ENCODE data around the gene CARD14.

CARD14 gene

GRCh38 chr17:80201446-80201845 lies 31.6 kb downstream of the CARD14 start:
- H3K36me3 ChIP-seq (ENCODE audit: control insufficient read depth in 1 of 2, insufficient read depth in 2 of 2, low read length in 2 of 2), result no peaks in the 10 kb centered on the region
- H3K4me3 ChIP-seq (ENCODE audit: low read depth in 1 of 2, low read length in 2 of 2), result no peak overlapping the region

GRCh38 chr17:80202197-80202596 lies 32.4 kb downstream of the CARD14 start:
- Histone ChIP-seq H3K4me1 (ENCODE audit: control insufficient read depth in 1 of 2, insufficient read depth in 2 of 2, low read length in 2 of 2) (no peaks in the 10 kb centered on the region), H3K27me3 (ENCODE audit: low read depth, low read length) (no peaks in the 10 kb centered on the region), H3K27ac (ENCODE audit: low read length) (no peak overlapping the region), H3K36me3 (ENCODE audit: control insufficient read depth in 1 of 2, insufficient read depth in 2 of 2, low read length in 2 of 2) (no peaks in the 10 kb centered on the region), H3K4me3 (ENCODE audit: low read depth in 1 of 2, low read length in 2 of 2) (no peak overlapping the region), H3K9me3 (ENCODE audit: control insufficient read depth in 1 of 2, low read length in 2 of 2) (no peaks in the 10 kb centered on the region)

More at GRCh38 chr17:80201446-80201845, 31.6 kb downstream of the CARD14 start:
- H3K9me3 ChIP-seq (ENCODE audit: control insufficient read depth in 1 of 2, low read length in 2 of 2), result no peaks in the 10 kb centered on the region
- H3K27ac ChIP-seq (ENCODE audit: low read length), result no peak overlapping the region
- H3K27me3 ChIP-seq (ENCODE audit: low read depth, low read length), result no peaks in the 10 kb centered on the region
- no peaks in the 10 kb centered on the region for H3K4me1 ChIP-seq (ENCODE audit: control insufficient read depth in 1 of 2, insufficient read depth in 2 of 2, low read length in 2 of 2)

- Histone ChIP-seq H3K27ac (ENCODE audit: low read length) (no peak overlapping the region), H3K9me3 (ENCODE audit: control insufficient read depth in 1 of 2, low read length in 2 of 2) (no peaks in the 10 kb centered on the region), H3K4me1 (ENCODE audit: control insufficient read depth in 1 of 2, insufficient read depth in 2 of 2, low read length in 2 of 2) (no peaks in the 10 kb centered on the region), H3K4me3 (ENCODE audit: low read depth in 1 of 2, low read length in 2 of 2) (no peak overlapping the region), H3K36me3 (ENCODE audit: control insufficient read depth in 1 of 2, insufficient read depth in 2 of 2, low read length in 2 of 2) (peaks cover 0 to 6% of the 10 kb centered on the region in 2 donors), H3K27me3 (ENCODE audit: low read depth, low read length) (no peaks in the 10 kb centered on the region)
Measured at GRCh38 chr17:80203471-80203963, 33.7 kb downstream of the CARD14 start.

- H3K9me3 ChIP-seq (ENCODE audit: control insufficient read depth in 1 of 2, low read length in 2 of 2), result no peaks in the 10 kb centered on the region
- peaks cover 3 to 18% of the 10 kb centered on the region in 2 donors for H3K36me3 ChIP-seq (ENCODE audit: control insufficient read depth in 1 of 2, insufficient read depth in 2 of 2, low read length in 2 of 2)
- no peak overlapping the region for H3K4me3 ChIP-seq (ENCODE audit: low read depth in 1 of 2, low read length in 2 of 2)
- H3K27ac ChIP-seq (ENCODE audit: low read length), result no peak overlapping the region
- H3K4me1 ChIP-seq (ENCODE audit: control insufficient read depth in 1 of 2, insufficient read depth in 2 of 2, low read length in 2 of 2), result no peaks in the 10 kb centered on the region
- no peaks in the 10 kb centered on the region for H3K27me3 ChIP-seq (ENCODE audit: low read depth, low read length)
Measured at GRCh38 chr17:80204626-80205468, 35.0 kb downstream of the CARD14 start.

GRCh38 chr17:80205811-80206210 lies 36.0 kb downstream of the CARD14 start:
- H3K4me1 ChIP-seq (ENCODE audit: control insufficient read depth in 1 of 2, insufficient read depth in 2 of 2, low read length in 2 of 2), result no peaks in the 10 kb centered on the region
- H3K4me3 ChIP-seq (ENCODE audit: low read depth in 1 of 2, low read length in 2 of 2), result no peak overlapping the region
- no peak overlapping the region for H3K27ac ChIP-seq (ENCODE audit: low read length)
- no peaks in the 10 kb centered on the region for H3K9me3 ChIP-seq (ENCODE audit: control insufficient read depth in 1 of 2, low read length in 2 of 2)
- peaks cover 9 to 28% of the 10 kb centered on the region in 2 donors for H3K36me3 ChIP-seq (ENCODE audit: control insufficient read depth in 1 of 2, insufficient read depth in 2 of 2, low read length in 2 of 2)
- H3K27me3 ChIP-seq (ENCODE audit: low read depth, low read length), result no peaks in the 10 kb centered on the region

- Histone ChIP-seq H3K9me3 (ENCODE audit: control insufficient read depth in 1 of 2, low read length in 2 of 2) (no peaks in the 10 kb centered on the region), H3K27me3 (ENCODE audit: low read depth, low read length) (no peaks in the 10 kb centered on the region), H3K4me1 (ENCODE audit: control insufficient read depth in 1 of 2, insufficient read depth in 2 of 2, low read length in 2 of 2) (no peaks in the 10 kb centered on the region), H3K27ac (ENCODE audit: low read length) (no peak overlapping the region), H3K36me3 (ENCODE audit: control insufficient read depth in 1 of 2, insufficient read depth in 2 of 2, low read length in 2 of 2) (peaks cover 23 to 50% of the 10 kb centered on the region in 2 donors), H3K4me3 (ENCODE audit: low read depth in 1 of 2, low read length in 2 of 2) (no peak overlapping the region)
Measured at GRCh38 chr17:80208050-80208449, 38.2 kb downstream of the CARD14 start.

GRCh38 chr17:80209765-80210164 lies 39.9 kb downstream of the CARD14 start:
- Histone ChIP-seq H3K4me1 (ENCODE audit: control insufficient read depth in 1 of 2, insufficient read depth in 2 of 2, low read length in 2 of 2) (no peaks in the 10 kb centered on the region), H3K9me3 (ENCODE audit: control insufficient read depth in 1 of 2, low read length in 2 of 2) (no peaks in the 10 kb centered on the region), H3K27me3 (ENCODE audit: low read depth, low read length) (no peaks in the 10 kb centered on the region), H3K27ac (ENCODE audit: low read length) (no peak overlapping the region), H3K36me3 (ENCODE audit: control insufficient read depth in 1 of 2, insufficient read depth in 2 of 2, low read length in 2 of 2) (peaks cover 23 to 64% of the 10 kb centered on the region in 2 donors), H3K4me3 (ENCODE audit: low read depth in 1 of 2, low read length in 2 of 2) (no peak overlapping the region)

GRCh38 chr17:80210348-80211108 lies 40.7 kb downstream of the CARD14 start:
- no peaks in the 10 kb centered on the region for H3K4me1 ChIP-seq (ENCODE audit: control insufficient read depth in 1 of 2, insufficient read depth in 2 of 2, low read length in 2 of 2)
- H3K27ac ChIP-seq (ENCODE audit: low read length), result no peak overlapping the region
- H3K4me3 ChIP-seq (ENCODE audit: low read depth in 1 of 2, low read length in 2 of 2), result no peak overlapping the region
- peaks cover 23 to 69% of the 10 kb centered on the region in 2 donors for H3K36me3 ChIP-seq (ENCODE audit: control insufficient read depth in 1 of 2, insufficient read depth in 2 of 2, low read length in 2 of 2)
- H3K27me3 ChIP-seq (ENCODE audit: low read depth, low read length), result no peaks in the 10 kb centered on the region
- no peaks in the 10 kb centered on the region for H3K9me3 ChIP-seq (ENCODE audit: control insufficient read depth in 1 of 2, low read length in 2 of 2)

GRCh38 chr17:80212109-80212508 lies 42.3 kb downstream of the CARD14 start:
- H3K36me3 ChIP-seq (ENCODE audit: control insufficient read depth in 1 of 2, insufficient read depth in 2 of 2, low read length in 2 of 2), result peaks cover 28 to 77% of the 10 kb centered on the region in 2 donors
- H3K4me3 ChIP-seq (ENCODE audit: low read depth in 1 of 2, low read length in 2 of 2), result no peak overlapping the region
- H3K9me3 ChIP-seq (ENCODE audit: control insufficient read depth in 1 of 2, low read length in 2 of 2), result no peaks in the 10 kb centered on the region
- H3K27me3 ChIP-seq (ENCODE audit: low read depth, low read length), result no peaks in the 10 kb centered on the region
- no peaks in the 10 kb centered on the region for H3K4me1 ChIP-seq (ENCODE audit: control insufficient read depth in 1 of 2, insufficient read depth in 2 of 2, low read length in 2 of 2)
- H3K27ac ChIP-seq (ENCODE audit: low read length), result no peak overlapping the region

- no peak overlapping the region for H3K4me3 ChIP-seq (ENCODE audit: low read depth in 1 of 2, low read length in 2 of 2)
- peaks cover 31 to 80% of the 10 kb centered on the region in 2 donors for H3K36me3 ChIP-seq (ENCODE audit: control insufficient read depth in 1 of 2, insufficient read depth in 2 of 2, low read length in 2 of 2)
Measured at GRCh38 chr17:80212511-80212910, 42.7 kb downstream of the CARD14 start.

GRCh38 chr17:80212962-80213642 lies 43.3 kb downstream of the CARD14 start:
- H3K4me1 ChIP-seq (ENCODE audit: control insufficient read depth in 1 of 2, insufficient read depth in 2 of 2, low read length in 2 of 2), result peaks cover 0 to under 1% of the 10 kb centered on the region in 2 donors

More at GRCh38 chr17:80212511-80212910, 42.7 kb downstream of the CARD14 start:
- Histone ChIP-seq H3K27me3 (ENCODE audit: low read depth, low read length) (no peaks in the 10 kb centered on the region), H3K27ac (ENCODE audit: low read length) (no peak overlapping the region), H3K4me1 (ENCODE audit: control insufficient read depth in 1 of 2, insufficient read depth in 2 of 2, low read length in 2 of 2) (no peaks in the 10 kb centered on the region), H3K9me3 (ENCODE audit: control insufficient read depth in 1 of 2, low read length in 2 of 2) (no peaks in the 10 kb centered on the region)

More at GRCh38 chr17:80212962-80213642, 43.3 kb downstream of the CARD14 start:
- Histone ChIP-seq H3K27me3 (ENCODE audit: low read depth, low read length) (no peaks in the 10 kb centered on the region), H3K4me3 (ENCODE audit: low read depth in 1 of 2, low read length in 2 of 2) (no peak overlapping the region), H3K27ac (ENCODE audit: low read length) (no peak overlapping the region), H3K36me3 (ENCODE audit: control insufficient read depth in 1 of 2, insufficient read depth in 2 of 2, low read length in 2 of 2) (peaks cover 31 to 79% of the 10 kb centered on the region in 2 donors), H3K9me3 (ENCODE audit: control insufficient read depth in 1 of 2, low read length in 2 of 2) (no peaks in the 10 kb centered on the region)
